HCT116 (cell line): Measurements from ENCODE around the gene SDK1.

ENCODE experiments used
- EZH2 ChIP-seq: fragments of 200-600 bp; sonication (generic); IDR thresholded peaks from 2 replicates; pipeline ENCODE4 v1.6.1; 2017; ENCODE audit warnings: antibody characterized with exemption, mixed run types
- SIN3A ChIP-seq: IDR thresholded peaks from 2 replicates; pipeline ENCODE4 v1.6.1; 2012; ENCODE audit warnings: low read depth
- SRF ChIP-seq: IDR thresholded peaks from 2 replicates; pipeline ENCODE4 v1.6.1; 2012; ENCODE audit warnings: low read depth
- TCF7L2 ChIP-seq: IDR thresholded peaks from 2 replicates; pipeline ENCODE4 v1.7.0; 2011; ENCODE audit warnings: borderline replicate concordance, inconsistent platforms; ENCODE audit not compliant: insufficient read depth, insufficient read length; ENCODE audit errors: extremely low read depth
- ZNF274 ChIP-seq: fragments of 200-500 bp; sonication (Bioruptor generic); IDR thresholded peaks from 2 replicates; pipeline ENCODE4 v1.6.1; 2014; ENCODE audit warnings: mild to moderate bottlenecking, low read depth, low read length, inconsistent platforms
- TF ChIP-seq, protein P1 (sequence below), 3 experiments: fragments of 200-600 bp in 1 of 3; sonication (generic) in 1 of 3; IDR thresholded peaks in 2 of 3; conservative IDR thresholded peaks in 1 of 3; 2 replicates each; pipeline ENCODE4 v1.5.1; 2012 to 2017; ENCODE audit warnings: low read depth in 2 of 3, low read length in 2 of 3, antibody characterized with exemption in 1 of 3, borderline replicate concordance in 1 of 3, control low read depth in 1 of 3, mild to moderate bottlenecking in 1 of 3, mixed read lengths in 1 of 3, mixed run types in 1 of 3, moderate library complexity in 1 of 3; ENCODE audit not compliant: insufficient read depth in 1 of 3
- TF ChIP-seq, protein P2 (sequence below): IDR thresholded peaks from 2 replicates; pipeline ENCODE4 v1.6.1; 2012; ENCODE audit warnings: low read depth

GRCh38 chr7:4145576-4145975 lies 844.5 kb downstream of the SDK1 start:
- TF ChIP-seq SIN3A, result no peak
- TF ChIP-seq ZNF274, result no peak
- TF ChIP-seq, protein P1, sequence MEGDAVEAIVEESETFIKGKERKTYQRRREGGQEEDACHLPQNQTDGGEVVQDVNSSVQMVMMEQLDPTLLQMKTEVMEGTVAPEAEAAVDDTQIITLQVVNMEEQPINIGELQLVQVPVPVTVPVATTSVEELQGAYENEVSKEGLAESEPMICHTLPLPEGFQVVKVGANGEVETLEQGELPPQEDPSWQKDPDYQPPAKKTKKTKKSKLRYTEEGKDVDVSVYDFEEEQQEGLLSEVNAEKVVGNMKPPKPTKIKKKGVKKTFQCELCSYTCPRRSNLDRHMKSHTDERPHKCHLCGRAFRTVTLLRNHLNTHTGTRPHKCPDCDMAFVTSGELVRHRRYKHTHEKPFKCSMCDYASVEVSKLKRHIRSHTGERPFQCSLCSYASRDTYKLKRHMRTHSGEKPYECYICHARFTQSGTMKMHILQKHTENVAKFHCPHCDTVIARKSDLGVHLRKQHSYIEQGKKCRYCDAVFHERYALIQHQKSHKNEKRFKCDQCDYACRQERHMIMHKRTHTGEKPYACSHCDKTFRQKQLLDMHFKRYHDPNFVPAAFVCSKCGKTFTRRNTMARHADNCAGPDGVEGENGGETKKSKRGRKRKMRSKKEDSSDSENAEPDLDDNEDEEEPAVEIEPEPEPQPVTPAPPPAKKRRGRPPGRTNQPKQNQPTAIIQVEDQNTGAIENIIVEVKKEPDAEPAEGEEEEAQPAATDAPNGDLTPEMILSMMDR (IDR thresholded peaks at IDR 0.05 in 2 of 3, conservative IDR thresholded peaks at IDR 0.05 in 1 of 3; ENCODE audit: borderline replicate concordance in 1 of 3, insufficient read depth in 1 of 3, low read depth in 2 of 3, low read length in 2 of 3), result no peak
- TF ChIP-seq EZH2, result no peak
- TF ChIP-seq, protein P2, sequence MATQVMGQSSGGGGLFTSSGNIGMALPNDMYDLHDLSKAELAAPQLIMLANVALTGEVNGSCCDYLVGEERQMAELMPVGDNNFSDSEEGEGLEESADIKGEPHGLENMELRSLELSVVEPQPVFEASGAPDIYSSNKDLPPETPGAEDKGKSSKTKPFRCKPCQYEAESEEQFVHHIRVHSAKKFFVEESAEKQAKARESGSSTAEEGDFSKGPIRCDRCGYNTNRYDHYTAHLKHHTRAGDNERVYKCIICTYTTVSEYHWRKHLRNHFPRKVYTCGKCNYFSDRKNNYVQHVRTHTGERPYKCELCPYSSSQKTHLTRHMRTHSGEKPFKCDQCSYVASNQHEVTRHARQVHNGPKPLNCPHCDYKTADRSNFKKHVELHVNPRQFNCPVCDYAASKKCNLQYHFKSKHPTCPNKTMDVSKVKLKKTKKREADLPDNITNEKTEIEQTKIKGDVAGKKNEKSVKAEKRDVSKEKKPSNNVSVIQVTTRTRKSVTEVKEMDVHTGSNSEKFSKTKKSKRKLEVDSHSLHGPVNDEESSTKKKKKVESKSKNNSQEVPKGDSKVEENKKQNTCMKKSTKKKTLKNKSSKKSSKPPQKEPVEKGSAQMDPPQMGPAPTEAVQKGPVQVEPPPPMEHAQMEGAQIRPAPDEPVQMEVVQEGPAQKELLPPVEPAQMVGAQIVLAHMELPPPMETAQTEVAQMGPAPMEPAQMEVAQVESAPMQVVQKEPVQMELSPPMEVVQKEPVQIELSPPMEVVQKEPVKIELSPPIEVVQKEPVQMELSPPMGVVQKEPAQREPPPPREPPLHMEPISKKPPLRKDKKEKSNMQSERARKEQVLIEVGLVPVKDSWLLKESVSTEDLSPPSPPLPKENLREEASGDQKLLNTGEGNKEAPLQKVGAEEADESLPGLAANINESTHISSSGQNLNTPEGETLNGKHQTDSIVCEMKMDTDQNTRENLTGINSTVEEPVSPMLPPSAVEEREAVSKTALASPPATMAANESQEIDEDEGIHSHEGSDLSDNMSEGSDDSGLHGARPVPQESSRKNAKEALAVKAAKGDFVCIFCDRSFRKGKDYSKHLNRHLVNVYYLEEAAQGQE, result no peak
- TF ChIP-seq SRF, result no peak
- no peak for TF ChIP-seq TCF7L2
